GM21526 (cell line): ENCODE results near the gene IL5.
A peak's percentile ranks its signal among the peaks of the same experiment; 100 is the strongest.

ENCODE experiments used
- ATAC-seq: cut with Tn5 transposase; IDR thresholded peaks from one replicate; pipeline ENCODE4 v1.9.1; 2021; ENCODE audit warnings: moderate library complexity; ENCODE audit not compliant: unreplicated experiment, low FRiP score

The IL5 gene

GRCh38 chr5:132499440-132500243 is 43.7 kb downstream of the IL5 start:
- ATAC-seq, result no peak

GRCh38 chr5:132498686-132499271 is 44.5 kb downstream of the IL5 start:
- no peak for ATAC-seq

GRCh38 chr5:132498152-132498551 is 45.2 kb downstream of the IL5 start:
- ATAC-seq, result no peak

- no peak for ATAC-seq
Measured at GRCh38 chr5:132497488-132497997, 45.8 kb downstream of the IL5 start.

- ATAC-seq, result peak; percentile 42
Measured at GRCh38 chr5:132496631-132497487, 46.5 kb downstream of the IL5 start.

- peak; percentile 35 for ATAC-seq
Measured at GRCh38 chr5:132496191-132496630, 47.1 kb downstream of the IL5 start.

- ATAC-seq, result no peak
Measured at GRCh38 chr5:132495667-132496190, 47.6 kb downstream of the IL5 start.

- no peak for ATAC-seq
Measured at GRCh38 chr5:132493821-132494220, 49.5 kb downstream of the IL5 start.

GRCh38 chr5:132493241-132493640 is 50.1 kb downstream of the IL5 start:
- ATAC-seq, result no peak

- ATAC-seq, result no peak
Measured at GRCh38 chr5:132492386-132493125, 50.8 kb downstream of the IL5 start.
